Epithelial cell of esophagus (primary cell): ENCODE data around the gene SHOC1.

Source experiments
- DNase-seq: peaks from one replicate; pipeline ENCODE4 v3.0.0; 2010; ENCODE audit warnings: low read depth
- H3K4me3 ChIP-seq: 2 replicates; pipeline ENCODE4 v1.5.1; 2011; ENCODE audit warnings: mild to moderate bottlenecking, low read length, control low read depth
- TF ChIP-seq, protein P1 (sequence below): IDR thresholded peaks from 2 replicates; pipeline ENCODE4 v1.5.1; 2011; ENCODE audit warnings: low read depth, mild to moderate bottlenecking, low read length, control low read depth, inconsistent platforms; ENCODE audit not compliant: insufficient read depth; ENCODE audit errors: missing control alignments

Gene SHOC1

GRCh38 chr9:111805830-111806241, 11.1 kb upstream of the SHOC1 start:
- peak; percentile 98 for DNase-seq
- no peak overlapping the region for H3K4me3 ChIP-seq
- TF ChIP-seq, protein P1, sequence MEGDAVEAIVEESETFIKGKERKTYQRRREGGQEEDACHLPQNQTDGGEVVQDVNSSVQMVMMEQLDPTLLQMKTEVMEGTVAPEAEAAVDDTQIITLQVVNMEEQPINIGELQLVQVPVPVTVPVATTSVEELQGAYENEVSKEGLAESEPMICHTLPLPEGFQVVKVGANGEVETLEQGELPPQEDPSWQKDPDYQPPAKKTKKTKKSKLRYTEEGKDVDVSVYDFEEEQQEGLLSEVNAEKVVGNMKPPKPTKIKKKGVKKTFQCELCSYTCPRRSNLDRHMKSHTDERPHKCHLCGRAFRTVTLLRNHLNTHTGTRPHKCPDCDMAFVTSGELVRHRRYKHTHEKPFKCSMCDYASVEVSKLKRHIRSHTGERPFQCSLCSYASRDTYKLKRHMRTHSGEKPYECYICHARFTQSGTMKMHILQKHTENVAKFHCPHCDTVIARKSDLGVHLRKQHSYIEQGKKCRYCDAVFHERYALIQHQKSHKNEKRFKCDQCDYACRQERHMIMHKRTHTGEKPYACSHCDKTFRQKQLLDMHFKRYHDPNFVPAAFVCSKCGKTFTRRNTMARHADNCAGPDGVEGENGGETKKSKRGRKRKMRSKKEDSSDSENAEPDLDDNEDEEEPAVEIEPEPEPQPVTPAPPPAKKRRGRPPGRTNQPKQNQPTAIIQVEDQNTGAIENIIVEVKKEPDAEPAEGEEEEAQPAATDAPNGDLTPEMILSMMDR: no peak

GRCh38 chr9:111805262-111805661, 10.5 kb upstream of the SHOC1 start:
- H3K4me3 ChIP-seq: no peak overlapping the region
- TF ChIP-seq, protein P1: no peak
- DNase-seq: no peak

GRCh38 chr9:111804636-111805035, 9.9 kb upstream of the SHOC1 start:
- no peak for DNase-seq
- H3K4me3 ChIP-seq: no peak overlapping the region
- TF ChIP-seq, protein P1: no peak

GRCh38 chr9:111803924-111804323, 9.2 kb upstream of the SHOC1 start:
- no peak overlapping the region for H3K4me3 ChIP-seq
- DNase-seq: no peak
- TF ChIP-seq, protein P1: no peak

- H3K4me3 ChIP-seq: no peak overlapping the region
- DNase-seq: peak; percentile 14
- TF ChIP-seq, protein P1: no peak
These were observed 5.3 kb upstream of the SHOC1 start for GRCh38 chr9:111799915-111800526.

DNA sequence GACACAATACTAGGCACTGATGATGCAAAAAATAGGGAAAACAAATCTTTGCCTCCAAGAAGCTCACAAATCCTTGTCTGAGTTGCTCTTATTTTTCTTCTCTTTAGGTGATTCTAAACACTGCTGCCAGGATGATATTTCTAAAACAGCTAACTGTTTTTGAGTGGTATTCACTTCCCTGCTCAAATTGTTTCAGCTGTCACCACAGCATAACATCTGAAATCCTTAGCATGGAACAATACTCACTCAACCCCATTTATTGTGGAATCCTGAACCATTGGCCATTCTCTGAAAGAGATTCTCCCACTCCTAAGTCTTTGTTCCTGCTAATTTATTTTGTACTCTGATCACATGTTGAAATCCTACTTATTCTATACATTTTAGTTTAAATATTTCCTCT, 4.8 kb upstream of the SHOC1 start:
- TF ChIP-seq, protein P1: no peak
- no peak overlapping the region for H3K4me3 ChIP-seq
- no peak for DNase-seq

DNA sequence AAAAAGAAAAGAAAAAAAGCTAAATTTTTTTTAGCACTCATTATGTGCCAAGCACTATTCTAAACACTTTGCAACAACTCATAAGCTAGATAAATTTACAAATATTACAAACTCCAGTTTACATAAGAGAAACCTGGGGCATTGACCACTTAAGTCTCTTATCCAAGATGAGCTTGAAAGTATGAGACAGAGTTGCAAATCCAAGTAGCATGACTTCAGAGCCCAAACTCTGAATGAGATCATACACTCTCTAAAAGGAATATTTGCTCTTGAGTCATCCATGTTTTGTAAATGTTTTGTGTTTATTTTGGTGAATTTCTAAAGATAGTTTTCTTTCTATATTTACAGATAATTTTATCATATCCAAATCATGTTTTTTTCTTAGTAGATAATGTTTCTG, 4.0 kb upstream of the SHOC1 start:
- TF ChIP-seq, protein P1: no peak
- H3K4me3 ChIP-seq: no peak overlapping the region
- DNase-seq: peak; percentile 89
